ENCODE results near the gene KLHL35. TPM values are rescaled to one million over a fixed set of nuclear protein-coding genes. Genes with fewer than 3 reads are reported as not detected.

The KLHL35 gene
- total and polyA plus RNA-seq, 2 experiments from 2014 or later: 0.63 to 1.7 TPM

GRCh38 chr11:75429902-75430713, 2.9 kb downstream of the KLHL35 start:
- Histone ChIP-seq H3K36me3 (replicated peaks; ENCODE audit: insufficient read depth, low read depth) (no peaks in the 10 kb centered on the region), H3K27me3 (peaks cover 45% of the 10 kb centered on the region), H3K4me2 (peak overlapping the region; percentile 79), H2AFZ (peak overlapping the region; percentile 31), H3K9me2 (replicated peaks; ENCODE audit: insufficient read depth) (no peaks in the 10 kb centered on the region), H3K4me3 (peak overlapping the region; percentile 7), H3K9me3 (ENCODE audit: low read depth) (peaks cover 5% of the 10 kb centered on the region), H3K27ac (no peak overlapping the region), H4K20me1 (ENCODE audit: insufficient read depth, poor library complexity, severe bottlenecking) (no peaks in the 10 kb centered on the region), H3K79me2 (no peaks in the 10 kb centered on the region), H3K4me1 (ENCODE audit: insufficient read depth) (no peaks in the 10 kb centered on the region)
- 3% methylated on average over 87 of the region's 134 CpGs for WGBS (ENCODE audit: low lambda C conversion rate, missing lambda C conversion rate)
- TF ChIP-seq EZH2 (IDR thresholded peaks at IDR 0.05; ENCODE audit: borderline replicate concordance) (peak; percentile 68), EZH2phosphoT487 (IDR thresholded peaks at IDR 0.05; ENCODE audit: low read depth, severe bottlenecking, unreplicated experiment) (no peak)
- TF ChIP-seq, protein P1, sequence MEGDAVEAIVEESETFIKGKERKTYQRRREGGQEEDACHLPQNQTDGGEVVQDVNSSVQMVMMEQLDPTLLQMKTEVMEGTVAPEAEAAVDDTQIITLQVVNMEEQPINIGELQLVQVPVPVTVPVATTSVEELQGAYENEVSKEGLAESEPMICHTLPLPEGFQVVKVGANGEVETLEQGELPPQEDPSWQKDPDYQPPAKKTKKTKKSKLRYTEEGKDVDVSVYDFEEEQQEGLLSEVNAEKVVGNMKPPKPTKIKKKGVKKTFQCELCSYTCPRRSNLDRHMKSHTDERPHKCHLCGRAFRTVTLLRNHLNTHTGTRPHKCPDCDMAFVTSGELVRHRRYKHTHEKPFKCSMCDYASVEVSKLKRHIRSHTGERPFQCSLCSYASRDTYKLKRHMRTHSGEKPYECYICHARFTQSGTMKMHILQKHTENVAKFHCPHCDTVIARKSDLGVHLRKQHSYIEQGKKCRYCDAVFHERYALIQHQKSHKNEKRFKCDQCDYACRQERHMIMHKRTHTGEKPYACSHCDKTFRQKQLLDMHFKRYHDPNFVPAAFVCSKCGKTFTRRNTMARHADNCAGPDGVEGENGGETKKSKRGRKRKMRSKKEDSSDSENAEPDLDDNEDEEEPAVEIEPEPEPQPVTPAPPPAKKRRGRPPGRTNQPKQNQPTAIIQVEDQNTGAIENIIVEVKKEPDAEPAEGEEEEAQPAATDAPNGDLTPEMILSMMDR (IDR thresholded peaks at IDR 0.05; ENCODE audit: poor library complexity): no peak
- peak; percentile 84 for DNase-seq (ENCODE audit: low spot score)

DNA sequence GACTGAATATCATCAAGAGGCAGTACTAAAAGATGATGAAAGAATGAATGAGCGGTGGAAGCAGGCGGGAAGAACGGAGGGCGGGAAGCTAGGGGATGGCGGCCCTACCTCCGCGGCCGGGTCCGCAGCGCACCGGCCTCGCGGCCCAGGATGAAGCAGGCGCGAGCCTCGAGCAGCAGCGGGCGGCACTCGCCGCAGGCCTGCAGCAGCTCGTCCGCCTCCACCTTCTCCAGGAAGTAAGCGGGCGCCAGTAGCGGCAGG, 3.4 kb downstream of the KLHL35 start:
- Histone ChIP-seq H3K36me3 (replicated peaks; ENCODE audit: insufficient read depth, low read depth) (no peaks in the 10 kb centered on the region), H4K20me1 (ENCODE audit: insufficient read depth, poor library complexity, severe bottlenecking) (no peaks in the 10 kb centered on the region), H3K4me1 (ENCODE audit: insufficient read depth) (no peaks in the 10 kb centered on the region), H3K27ac (no peak overlapping the region), H3K4me2 (peak overlapping the region; percentile 79), H3K9me2 (replicated peaks; ENCODE audit: insufficient read depth) (no peaks in the 10 kb centered on the region), H3K9me3 (ENCODE audit: low read depth) (peaks cover 5% of the 10 kb centered on the region), H3K4me3 (peak overlapping the region; percentile 7), H3K27me3 (peaks cover 45% of the 10 kb centered on the region), H3K79me2 (no peaks in the 10 kb centered on the region), H2AFZ (peak overlapping the region; percentile 31)
- no peak for DNase-seq (ENCODE audit: low spot score)
- TF ChIP-seq, protein P1 (IDR thresholded peaks at IDR 0.05; ENCODE audit: poor library complexity): no peak
- no peak for TF ChIP-seq EZH2 (IDR thresholded peaks at IDR 0.05; ENCODE audit: borderline replicate concordance)
- no peak for TF ChIP-seq EZH2phosphoT487 (IDR thresholded peaks at IDR 0.05; ENCODE audit: low read depth, severe bottlenecking, unreplicated experiment)
- WGBS (ENCODE audit: low lambda C conversion rate, missing lambda C conversion rate): 64% methylated on average over 11 of the region's 25 CpGs

DNA sequence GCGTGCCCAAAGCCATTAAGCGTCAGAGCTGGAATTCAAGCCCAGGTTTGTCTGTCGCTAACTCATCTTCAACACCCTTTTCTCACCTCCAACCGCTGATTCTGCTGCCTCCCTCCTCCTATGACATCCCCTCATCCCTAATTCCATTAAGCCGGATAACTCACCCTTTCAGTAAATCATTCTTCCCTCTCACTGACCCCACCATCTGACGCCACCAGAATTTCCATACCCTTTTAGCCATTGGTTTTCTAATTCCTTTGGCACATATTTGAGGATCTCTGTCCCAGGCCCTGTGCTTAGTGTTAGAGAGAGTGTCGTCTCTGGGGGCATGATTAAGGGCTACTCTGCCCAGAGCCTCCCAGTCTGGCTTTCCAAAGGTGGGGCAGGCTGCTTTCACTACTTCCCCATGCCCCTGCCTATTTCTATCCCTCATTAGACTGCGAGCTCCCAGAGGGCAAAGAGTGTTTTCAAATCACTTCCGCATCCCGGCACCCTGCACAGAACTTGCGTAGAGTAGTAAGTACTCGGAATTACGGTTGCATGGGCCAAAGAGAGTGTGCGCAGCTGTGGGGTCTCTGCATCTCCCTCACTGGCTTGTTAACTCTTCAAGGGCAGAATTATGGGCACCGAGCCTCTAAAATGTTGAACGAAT, 3.9 kb downstream of the KLHL35 start:
- Histone ChIP-seq H3K4me1 (ENCODE audit: insufficient read depth) (no peaks in the 10 kb centered on the region), H3K4me3 (peak overlapping the region; percentile 7), H3K4me2 (peak overlapping the region; percentile 79), H3K79me2 (no peaks in the 10 kb centered on the region), H3K27ac (no peak overlapping the region), H3K36me3 (replicated peaks; ENCODE audit: insufficient read depth, low read depth) (no peaks in the 10 kb centered on the region), H3K9me3 (ENCODE audit: low read depth) (peaks cover 5% of the 10 kb centered on the region), H3K27me3 (peaks cover 45% of the 10 kb centered on the region), H2AFZ (no peak overlapping the region), H3K9me2 (replicated peaks; ENCODE audit: insufficient read depth) (no peaks in the 10 kb centered on the region), H4K20me1 (ENCODE audit: insufficient read depth, poor library complexity, severe bottlenecking) (no peaks in the 10 kb centered on the region)
- WGBS (ENCODE audit: low lambda C conversion rate, missing lambda C conversion rate): 96% methylated on average over 16 of the region's 16 CpGs
- TF ChIP-seq EZH2 (IDR thresholded peaks at IDR 0.05; ENCODE audit: borderline replicate concordance): peak; percentile 0
- TF ChIP-seq, protein P1 (IDR thresholded peaks at IDR 0.05; ENCODE audit: poor library complexity): no peak
- DNase-seq (ENCODE audit: low spot score): no peak
